WTC11 (cell line): ENCODE measurements around the gene RPS18. TPM values are rescaled to one million over a fixed set of nuclear protein-coding genes. Genes with fewer than 3 reads are reported as not detected.

Source experiments
- ATAC-seq: fragments of 200-7000 bp; cut with Tn5 transposase; 2 replicates; pipeline ENCODE4 v1.10.0; 2021; ENCODE audit warnings: mild to moderate bottlenecking, moderate library complexity
- CTCF ChIA-PET: fragments of 300-600 bp; sonication (Branson Sonifier 250); formaldehyde crosslinking; loops from one replicate; lab custom pipeline; 2021; ENCODE audit warnings: antibody characterized with exemption; lab: Charles Lee
- POLR2A ChIA-PET: fragments of 350-600 bp; sonication (Branson Sonifier 250); formaldehyde crosslinking; loops from one replicate; lab custom pipeline; 2021; ENCODE audit warnings: antibody characterized with exemption; lab: Charles Lee
- DNase-seq: peaks from one replicate; pipeline ENCODE4 v3.0.0; 2021; ENCODE audit warnings: low spot score
- H3K27ac Mint-ChIP-seq: 2 replicates; pipeline ENCODE4 v1.8.0; 2021; ENCODE audit warnings: mixed read lengths
- H3K27me3 Mint-ChIP-seq: 2 replicates; pipeline ENCODE4 v1.8.0; 2021; ENCODE audit warnings: low read depth, mild to moderate bottlenecking, moderate library complexity, mixed read lengths
- H3K36me3 Mint-ChIP-seq: 2 replicates; pipeline ENCODE4 v1.8.0; 2021; ENCODE audit warnings: mixed read lengths
- H3K4me1 Mint-ChIP-seq: 2 replicates; pipeline ENCODE4 v1.8.0; 2022; ENCODE audit warnings: mixed read lengths
- H3K4me3 Mint-ChIP-seq: 2 replicates; pipeline ENCODE4 v1.8.0; 2021; ENCODE audit warnings: mild to moderate bottlenecking, moderate library complexity, mixed read lengths
- H3K9me3 Mint-ChIP-seq: 2 replicates; pipeline ENCODE4 v1.8.0; 2021; ENCODE audit warnings: mixed read lengths
- ESRRA ChIP-seq: sonication (generic); formaldehyde crosslinking; IDR thresholded peaks from 2 replicates; pipeline ENCODE4 v1.8.1; 2022; ENCODE audit warnings: mild to moderate bottlenecking, missing genetic modification reagents, borderline replicate concordance
- FOXK1 ChIP-seq: sonication (generic); formaldehyde crosslinking; IDR thresholded peaks from 2 replicates; pipeline ENCODE4 v1.8.0; 2022; ENCODE audit warnings: mild to moderate bottlenecking, moderate library complexity, missing genetic modification reagents
- NFATC4 ChIP-seq: fragments of 250-450 bp; sonication (Bioruptor Pico); IDR thresholded peaks from 2 replicates; pipeline ENCODE4 v1.9.0; 2021; ENCODE audit warnings: mild to moderate bottlenecking
- RELA ChIP-seq: sonication (generic); formaldehyde crosslinking; IDR thresholded peaks from 2 replicates; pipeline ENCODE4 v1.8.1; 2022; ENCODE audit warnings: missing genetic modification reagents, mild to moderate bottlenecking, borderline replicate concordance
- SMAD4 ChIP-seq: sonication (generic); formaldehyde crosslinking; IDR thresholded peaks from 2 replicates; pipeline ENCODE4 v1.8.0; 2022; ENCODE audit warnings: mild to moderate bottlenecking, missing genetic modification reagents
- TCF7 ChIP-seq: sonication (generic); formaldehyde crosslinking; IDR thresholded peaks from 2 replicates; pipeline ENCODE4 v1.8.0; 2022; ENCODE audit warnings: mild to moderate bottlenecking, low read depth, missing genetic modification reagents, moderate library complexity
- ZNF219 ChIP-seq: sonication (generic); formaldehyde crosslinking; IDR thresholded peaks from 2 replicates; pipeline ENCODE4 v1.8.0; 2023; ENCODE audit warnings: missing genetic modification reagents, mild to moderate bottlenecking, borderline replicate concordance
- ZNF232 ChIP-seq: sonication (generic); formaldehyde crosslinking; IDR thresholded peaks from 2 replicates; pipeline ENCODE4 v1.8.0; 2022; ENCODE audit warnings: mild to moderate bottlenecking, missing genetic modification reagents
- total RNA-seq: library from RNA; stranded (reverse); gene quantifications from 3 replicates; pipeline ENCODE4 v1.2.3, GENCODE V29; 2021
- TF ChIP-seq, protein P1 (sequence below): sonication (generic); formaldehyde crosslinking; IDR thresholded peaks from 2 replicates; pipeline ENCODE4 v1.8.0; 2022; ENCODE audit warnings: mild to moderate bottlenecking, missing genetic modification reagents
- TF ChIP-seq, protein P2 (sequence below): sonication (generic); formaldehyde crosslinking; IDR thresholded peaks from 2 replicates; pipeline ENCODE4 v1.8.1; 2023; ENCODE audit warnings: mild to moderate bottlenecking, missing genetic modification reagents
- TF ChIP-seq, protein P3 (sequence below): sonication (generic); formaldehyde crosslinking; conservative IDR thresholded peaks from 2 replicates; pipeline ENCODE4 v1.8.1; 2023; ENCODE audit warnings: mild to moderate bottlenecking, low read depth, missing genetic modification reagents, moderate library complexity
- TF ChIP-seq, protein P4 (sequence below): fragments of 250-450 bp; sonication (Bioruptor Pico); IDR thresholded peaks from 2 replicates; pipeline ENCODE4 v1.8.0; 2021; ENCODE audit warnings: mild to moderate bottlenecking
- TF ChIP-seq, protein P5 (sequence below): sonication (generic); formaldehyde crosslinking; IDR thresholded peaks from 2 replicates; pipeline ENCODE4 v1.8.0; 2022; ENCODE audit warnings: mild to moderate bottlenecking, missing genetic modification reagents
- TF ChIP-seq, protein P6 (sequence below): sonication (generic); formaldehyde crosslinking; IDR thresholded peaks from 2 replicates; pipeline ENCODE4 v1.8.1; 2022; ENCODE audit warnings: missing genetic modification reagents, borderline replicate concordance
- TF ChIP-seq, protein P7 (sequence below): sonication (generic); formaldehyde crosslinking; IDR thresholded peaks from 2 replicates; pipeline ENCODE4 v1.8.1; 2023; ENCODE audit warnings: mild to moderate bottlenecking, missing genetic modification reagents, borderline replicate concordance

RPS18 gene
- total RNA-seq, 1 experiment from 2014 or later, result 2,857 TPM

DNA sequence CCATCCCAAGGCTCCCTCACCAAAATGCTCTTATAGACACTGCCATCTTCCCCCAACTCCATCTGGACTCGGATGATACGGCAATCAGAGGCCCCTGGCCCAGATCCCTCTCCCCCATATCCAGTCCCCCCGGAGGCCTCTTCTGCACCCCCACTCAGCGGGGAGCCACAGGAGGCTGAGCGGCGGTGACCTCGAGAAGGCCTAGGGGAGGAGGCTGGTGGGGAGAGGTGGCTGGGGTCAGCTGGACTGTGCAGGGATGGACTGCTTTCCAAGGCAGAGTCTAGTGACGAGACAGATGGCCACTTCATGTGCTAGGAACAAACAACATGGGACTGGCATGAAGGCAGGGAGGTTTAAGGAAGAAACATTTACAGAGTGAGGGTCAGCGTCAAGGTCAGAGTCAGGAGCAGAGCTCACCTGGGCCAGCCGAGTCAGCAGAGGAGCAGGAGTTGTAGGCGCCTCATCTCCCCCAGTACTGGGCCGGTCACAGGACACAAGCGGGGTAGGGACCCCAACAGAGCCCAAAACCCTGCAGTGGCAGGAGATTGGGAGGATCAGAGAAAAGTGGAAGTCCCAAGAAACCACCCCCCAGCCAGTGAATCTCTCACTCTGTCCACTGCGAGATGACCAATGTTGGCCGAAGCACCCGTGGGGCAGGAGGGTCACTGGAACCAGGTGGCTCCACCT is 21.3 kb downstream of the RPS18 start:
- POLR2A ChIA-PET, result interaction anchor here (1.3 kb wide), 1 partner anchor 321 kb away, joined by 3 read pairs; no protein-coding TSS in a partner anchor
- H3K36me3 Mint-ChIP-seq, result peaks cover 19% of the 10 kb centered on the region
- ATAC-seq (no peak), DNase-seq (no peak)
- TF ChIP-seq, protein P1, sequence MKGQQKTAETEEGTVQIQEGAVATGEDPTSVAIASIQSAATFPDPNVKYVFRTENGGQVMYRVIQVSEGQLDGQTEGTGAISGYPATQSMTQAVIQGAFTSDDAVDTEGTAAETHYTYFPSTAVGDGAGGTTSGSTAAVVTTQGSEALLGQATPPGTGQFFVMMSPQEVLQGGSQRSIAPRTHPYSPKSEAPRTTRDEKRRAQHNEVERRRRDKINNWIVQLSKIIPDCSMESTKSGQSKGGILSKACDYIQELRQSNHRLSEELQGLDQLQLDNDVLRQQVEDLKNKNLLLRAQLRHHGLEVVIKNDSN (CRISPR knock-in tag), result no peak
- TF ChIP-seq, protein P2, sequence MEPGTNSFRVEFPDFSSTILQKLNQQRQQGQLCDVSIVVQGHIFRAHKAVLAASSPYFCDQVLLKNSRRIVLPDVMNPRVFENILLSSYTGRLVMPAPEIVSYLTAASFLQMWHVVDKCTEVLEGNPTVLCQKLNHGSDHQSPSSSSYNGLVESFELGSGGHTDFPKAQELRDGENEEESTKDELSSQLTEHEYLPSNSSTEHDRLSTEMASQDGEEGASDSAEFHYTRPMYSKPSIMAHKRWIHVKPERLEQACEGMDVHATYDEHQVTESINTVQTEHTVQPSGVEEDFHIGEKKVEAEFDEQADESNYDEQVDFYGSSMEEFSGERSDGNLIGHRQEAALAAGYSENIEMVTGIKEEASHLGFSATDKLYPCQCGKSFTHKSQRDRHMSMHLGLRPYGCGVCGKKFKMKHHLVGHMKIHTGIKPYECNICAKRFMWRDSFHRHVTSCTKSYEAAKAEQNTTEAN, result no peak
- TF ChIP-seq RELA (CRISPR knock-in tag), result no peak
- TF ChIP-seq, protein P3, sequence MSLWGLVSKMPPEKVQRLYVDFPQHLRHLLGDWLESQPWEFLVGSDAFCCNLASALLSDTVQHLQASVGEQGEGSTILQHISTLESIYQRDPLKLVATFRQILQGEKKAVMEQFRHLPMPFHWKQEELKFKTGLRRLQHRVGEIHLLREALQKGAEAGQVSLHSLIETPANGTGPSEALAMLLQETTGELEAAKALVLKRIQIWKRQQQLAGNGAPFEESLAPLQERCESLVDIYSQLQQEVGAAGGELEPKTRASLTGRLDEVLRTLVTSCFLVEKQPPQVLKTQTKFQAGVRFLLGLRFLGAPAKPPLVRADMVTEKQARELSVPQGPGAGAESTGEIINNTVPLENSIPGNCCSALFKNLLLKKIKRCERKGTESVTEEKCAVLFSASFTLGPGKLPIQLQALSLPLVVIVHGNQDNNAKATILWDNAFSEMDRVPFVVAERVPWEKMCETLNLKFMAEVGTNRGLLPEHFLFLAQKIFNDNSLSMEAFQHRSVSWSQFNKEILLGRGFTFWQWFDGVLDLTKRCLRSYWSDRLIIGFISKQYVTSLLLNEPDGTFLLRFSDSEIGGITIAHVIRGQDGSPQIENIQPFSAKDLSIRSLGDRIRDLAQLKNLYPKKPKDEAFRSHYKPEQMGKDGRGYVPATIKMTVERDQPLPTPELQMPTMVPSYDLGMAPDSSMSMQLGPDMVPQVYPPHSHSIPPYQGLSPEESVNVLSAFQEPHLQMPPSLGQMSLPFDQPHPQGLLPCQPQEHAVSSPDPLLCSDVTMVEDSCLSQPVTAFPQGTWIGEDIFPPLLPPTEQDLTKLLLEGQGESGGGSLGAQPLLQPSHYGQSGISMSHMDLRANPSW (CRISPR knock-in tag), result no peak
- TF ChIP-seq ZNF219, result no peak
- TF ChIP-seq FOXK1 (CRISPR knock-in tag), result no peak
- no peak for TF ChIP-seq NFATC4 (CRISPR knock-in tag)
- TF ChIP-seq, protein P4, sequence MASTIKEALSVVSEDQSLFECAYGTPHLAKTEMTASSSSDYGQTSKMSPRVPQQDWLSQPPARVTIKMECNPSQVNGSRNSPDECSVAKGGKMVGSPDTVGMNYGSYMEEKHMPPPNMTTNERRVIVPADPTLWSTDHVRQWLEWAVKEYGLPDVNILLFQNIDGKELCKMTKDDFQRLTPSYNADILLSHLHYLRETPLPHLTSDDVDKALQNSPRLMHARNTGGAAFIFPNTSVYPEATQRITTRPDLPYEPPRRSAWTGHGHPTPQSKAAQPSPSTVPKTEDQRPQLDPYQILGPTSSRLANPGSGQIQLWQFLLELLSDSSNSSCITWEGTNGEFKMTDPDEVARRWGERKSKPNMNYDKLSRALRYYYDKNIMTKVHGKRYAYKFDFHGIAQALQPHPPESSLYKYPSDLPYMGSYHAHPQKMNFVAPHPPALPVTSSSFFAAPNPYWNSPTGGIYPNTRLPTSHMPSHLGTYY (CRISPR knock-in tag), result no peak
- no peak for TF ChIP-seq ZNF232 (CRISPR knock-in tag)
- no peak for TF ChIP-seq SMAD4 (CRISPR knock-in tag)
- no peak for TF ChIP-seq TCF7 (CRISPR knock-in tag)
- H3K4me1 Mint-ChIP-seq, result peaks cover 25% of the 10 kb centered on the region
- no peak overlapping the region for H3K4me3 Mint-ChIP-seq
- H3K27me3 Mint-ChIP-seq, result no peaks in the 10 kb centered on the region
- CTCF ChIA-PET, result interaction anchor here (1.1 kb wide), 1 partner anchor 16 kb away, joined by 3 read pairs; no protein-coding TSS in a partner anchor
- H3K9me3 Mint-ChIP-seq, result no peaks in the 10 kb centered on the region
- no peak overlapping the region for H3K27ac Mint-ChIP-seq

DNA sequence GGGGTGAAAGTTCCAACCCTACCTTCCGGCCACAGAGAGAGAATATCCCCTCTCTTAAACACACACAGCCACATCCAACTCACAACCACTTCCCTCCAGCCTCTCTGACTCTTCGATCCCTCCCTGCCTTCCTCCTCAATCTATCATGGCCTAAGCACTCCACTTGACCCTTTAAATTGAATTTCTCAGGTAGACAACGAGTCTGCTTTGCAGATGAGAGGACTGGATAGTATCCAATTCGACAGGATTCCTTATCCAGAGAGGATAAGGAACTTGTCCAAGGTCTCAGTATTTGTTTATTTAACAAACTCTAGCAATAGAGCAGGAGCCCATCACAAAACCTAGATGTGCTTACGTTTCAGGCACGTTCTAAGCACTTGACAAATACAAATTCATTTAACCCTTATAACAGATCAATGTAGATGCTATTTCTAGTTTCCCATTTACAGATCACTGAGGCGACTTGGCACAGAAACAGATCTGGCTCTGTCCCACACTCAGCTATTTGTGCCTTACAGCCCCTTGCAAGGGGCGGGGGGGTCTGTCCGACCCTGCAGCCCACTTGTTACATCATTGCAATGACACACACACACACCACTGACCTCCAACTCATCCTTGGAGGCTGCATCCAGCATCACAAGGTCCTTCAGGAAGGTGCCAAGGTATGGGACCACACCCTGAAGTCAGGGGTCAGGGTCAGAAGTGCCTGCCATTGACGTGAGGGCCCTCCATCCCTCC is 22.4 kb downstream of the RPS18 start:
- H3K9me3 Mint-ChIP-seq, result no peaks in the 10 kb centered on the region
- H3K36me3 Mint-ChIP-seq, result peaks cover 19% of the 10 kb centered on the region
- no peak overlapping the region for H3K4me3 Mint-ChIP-seq
- ATAC-seq, result no peak
- TF ChIP-seq ESRRA (CRISPR knock-in tag), result no peak
- TF ChIP-seq, all 79 proteins: peak for 0
- no peak overlapping the region for H3K27ac Mint-ChIP-seq
- no peaks in the 10 kb centered on the region for H3K27me3 Mint-ChIP-seq
- POLR2A ChIA-PET, result no interaction called here
- peaks cover 19% of the 10 kb centered on the region for H3K4me1 Mint-ChIP-seq
- no peak for DNase-seq
- CTCF ChIA-PET, result interaction anchor here (1.1 kb wide), 1 partner anchor 17 kb away, joined by 3 read pairs; no protein-coding TSS in a partner anchor

DNA sequence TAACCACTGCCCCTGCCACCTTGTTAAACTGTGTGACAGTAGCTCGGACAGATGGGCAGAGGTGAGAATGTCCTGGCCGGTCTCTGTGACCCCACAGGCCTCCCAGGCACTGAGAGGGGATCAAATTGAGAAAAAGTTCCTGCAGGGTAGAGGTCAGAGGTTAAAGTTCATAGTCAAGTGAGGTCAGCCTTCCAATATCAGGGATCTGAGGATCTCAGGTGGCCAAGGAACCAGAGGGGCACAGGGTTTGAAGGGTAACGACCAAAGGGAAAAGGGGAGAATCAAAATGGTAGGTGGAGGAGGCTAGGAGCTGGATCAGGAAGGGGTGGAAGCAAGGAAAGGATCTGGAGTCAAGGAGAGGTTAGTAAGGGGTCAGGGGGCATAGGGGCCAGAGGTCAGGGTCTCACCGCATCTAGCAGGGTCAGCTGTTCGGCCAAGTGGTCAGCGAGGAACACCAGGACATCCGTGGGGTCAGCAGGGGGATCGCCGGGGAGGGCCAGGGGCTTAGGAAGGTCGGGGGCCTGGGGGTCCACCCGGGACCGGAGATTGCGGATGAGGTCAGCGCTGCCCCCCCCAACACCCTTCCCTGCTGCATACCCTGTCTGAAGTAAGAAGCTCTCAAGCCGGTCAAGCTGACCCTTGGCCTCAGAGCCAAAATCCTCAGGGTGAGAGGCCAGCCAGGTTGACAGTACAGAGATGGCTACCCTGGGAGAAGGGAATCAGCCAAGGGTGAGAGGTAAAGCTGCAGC is 23.9 kb downstream of the RPS18 start:
- ChIA-PET POLR2A (no interaction called here), CTCF (interaction anchor here (2.4 kb wide), 1 partner anchor 18 kb away, joined by 31 read pairs; the partner anchor contains the start of gene B3GALT4)
- peaks cover 22% of the 10 kb centered on the region for H3K36me3 Mint-ChIP-seq
- peaks cover 18% of the 10 kb centered on the region for H3K4me1 Mint-ChIP-seq
- ATAC-seq (no peak), DNase-seq (no peak)
- peak overlapping the region; percentile 99 for H3K4me3 Mint-ChIP-seq
- no peaks in the 10 kb centered on the region for H3K27me3 Mint-ChIP-seq
- H3K9me3 Mint-ChIP-seq, result no peaks in the 10 kb centered on the region
- no peak overlapping the region for H3K27ac Mint-ChIP-seq
- TF ChIP-seq, protein P5, sequence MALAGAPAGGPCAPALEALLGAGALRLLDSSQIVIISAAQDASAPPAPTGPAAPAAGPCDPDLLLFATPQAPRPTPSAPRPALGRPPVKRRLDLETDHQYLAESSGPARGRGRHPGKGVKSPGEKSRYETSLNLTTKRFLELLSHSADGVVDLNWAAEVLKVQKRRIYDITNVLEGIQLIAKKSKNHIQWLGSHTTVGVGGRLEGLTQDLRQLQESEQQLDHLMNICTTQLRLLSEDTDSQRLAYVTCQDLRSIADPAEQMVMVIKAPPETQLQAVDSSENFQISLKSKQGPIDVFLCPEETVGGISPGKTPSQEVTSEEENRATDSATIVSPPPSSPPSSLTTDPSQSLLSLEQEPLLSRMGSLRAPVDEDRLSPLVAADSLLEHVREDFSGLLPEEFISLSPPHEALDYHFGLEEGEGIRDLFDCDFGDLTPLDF, result no peak
- TF ChIP-seq, protein P6, sequence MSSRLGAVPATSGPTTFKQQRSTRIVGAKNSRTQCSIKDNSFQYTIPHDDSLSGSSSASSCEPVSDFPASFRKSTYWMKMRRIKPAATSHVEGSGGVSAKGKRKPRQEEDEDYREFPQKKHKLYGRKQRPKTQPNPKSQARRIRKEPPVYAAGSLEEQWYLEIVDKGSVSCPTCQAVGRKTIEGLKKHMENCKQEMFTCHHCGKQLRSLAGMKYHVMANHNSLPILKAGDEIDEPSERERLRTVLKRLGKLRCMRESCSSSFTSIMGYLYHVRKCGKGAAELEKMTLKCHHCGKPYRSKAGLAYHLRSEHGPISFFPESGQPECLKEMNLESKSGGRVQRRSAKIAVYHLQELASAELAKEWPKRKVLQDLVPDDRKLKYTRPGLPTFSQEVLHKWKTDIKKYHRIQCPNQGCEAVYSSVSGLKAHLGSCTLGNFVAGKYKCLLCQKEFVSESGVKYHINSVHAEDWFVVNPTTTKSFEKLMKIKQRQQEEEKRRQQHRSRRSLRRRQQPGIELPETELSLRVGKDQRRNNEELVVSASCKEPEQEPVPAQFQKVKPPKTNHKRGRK (CRISPR knock-in tag), result no peak
- TF ChIP-seq, protein P7, sequence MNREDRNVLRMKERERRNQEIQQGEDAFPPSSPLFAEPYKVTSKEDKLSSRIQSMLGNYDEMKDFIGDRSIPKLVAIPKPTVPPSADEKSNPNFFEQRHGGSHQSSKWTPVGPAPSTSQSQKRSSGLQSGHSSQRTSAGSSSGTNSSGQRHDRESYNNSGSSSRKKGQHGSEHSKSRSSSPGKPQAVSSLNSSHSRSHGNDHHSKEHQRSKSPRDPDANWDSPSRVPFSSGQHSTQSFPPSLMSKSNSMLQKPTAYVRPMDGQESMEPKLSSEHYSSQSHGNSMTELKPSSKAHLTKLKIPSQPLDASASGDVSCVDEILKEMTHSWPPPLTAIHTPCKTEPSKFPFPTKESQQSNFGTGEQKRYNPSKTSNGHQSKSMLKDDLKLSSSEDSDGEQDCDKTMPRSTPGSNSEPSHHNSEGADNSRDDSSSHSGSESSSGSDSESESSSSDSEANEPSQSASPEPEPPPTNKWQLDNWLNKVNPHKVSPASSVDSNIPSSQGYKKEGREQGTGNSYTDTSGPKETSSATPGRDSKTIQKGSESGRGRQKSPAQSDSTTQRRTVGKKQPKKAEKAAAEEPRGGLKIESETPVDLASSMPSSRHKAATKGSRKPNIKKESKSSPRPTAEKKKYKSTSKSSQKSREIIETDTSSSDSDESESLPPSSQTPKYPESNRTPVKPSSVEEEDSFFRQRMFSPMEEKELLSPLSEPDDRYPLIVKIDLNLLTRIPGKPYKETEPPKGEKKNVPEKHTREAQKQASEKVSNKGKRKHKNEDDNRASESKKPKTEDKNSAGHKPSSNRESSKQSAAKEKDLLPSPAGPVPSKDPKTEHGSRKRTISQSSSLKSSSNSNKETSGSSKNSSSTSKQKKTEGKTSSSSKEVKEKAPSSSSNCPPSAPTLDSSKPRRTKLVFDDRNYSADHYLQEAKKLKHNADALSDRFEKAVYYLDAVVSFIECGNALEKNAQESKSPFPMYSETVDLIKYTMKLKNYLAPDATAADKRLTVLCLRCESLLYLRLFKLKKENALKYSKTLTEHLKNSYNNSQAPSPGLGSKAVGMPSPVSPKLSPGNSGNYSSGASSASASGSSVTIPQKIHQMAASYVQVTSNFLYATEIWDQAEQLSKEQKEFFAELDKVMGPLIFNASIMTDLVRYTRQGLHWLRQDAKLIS, result no peak
